Measurements from ENCODE around the gene LTA4H.

GRCh38 chr12:96060041-96060440, 24.7 kb upstream of the LTA4H start:
- no peak for TF ChIP-seq CTCF (IDR thresholded peaks at IDR 0.05 in 8 of 11, conservative IDR thresholded peaks at IDR 0.05 in 3 of 11)
- no peak for TF ChIP-seq POLR2A (IDR thresholded peaks at IDR 0.05)
- TF ChIP-seq POLR2AphosphoS5 (IDR thresholded peaks at IDR 0.05) = no peak

All from spleen (tissue), 7 donors.